Measurements from ENCODE around the gene PLOD2. TPM values are rescaled to one million over a fixed set of nuclear protein-coding genes. Genes with fewer than 3 reads are reported as not detected.

The PLOD2 gene
- total RNA-seq, 2 experiments from 2014 or later: not detected

- Histone ChIP-seq H3K4me1 (ENCODE audit: insufficient read depth, low read length, poor library complexity, severe bottlenecking) (no peaks in the 10 kb centered on the region), H3K4me2 (ENCODE audit: low read length) (no peak overlapping the region), H2AFZ (ENCODE audit: low read length) (no peak overlapping the region), H3K4me3 (ENCODE audit: low read depth, low read length, poor library complexity, severe bottlenecking) (no peak overlapping the region), H4K20me1 (ENCODE audit: insufficient read depth, low read length) (no peaks in the 10 kb centered on the region), H3K79me2 (ENCODE audit: insufficient read depth, low read depth, low read length) (no peaks in the 10 kb centered on the region), H3K36me3 (ENCODE audit: insufficient read depth, low read length) (no peaks in the 10 kb centered on the region), H3K9me3 (ENCODE audit: low read length) (no peaks in the 10 kb centered on the region), H3K27ac (ENCODE audit: low read depth, low read length, poor library complexity, severe bottlenecking) (no peak overlapping the region), H3K9me2 (ENCODE audit: insufficient read depth, low read length) (no peaks in the 10 kb centered on the region)
- no peak for DNase-seq (ENCODE audit: low spot score)
- ChIA-PET POLR2A (no interaction called here), CTCF (ENCODE audit: unreplicated experiment) (no interaction called here)
- no peak for TF ChIP-seq CTCF (conservative IDR thresholded peaks at IDR 0.05; ENCODE audit: low read length)
- TF ChIP-seq EZH2phosphoT487 (IDR thresholded peaks at IDR 0.05; ENCODE audit: borderline replicate concordance, low read depth, low read length): no peak
- no TSS peak for BruUV-seq (replicated peaks)
- intact Hi-C loops (cut with micrococcal nuclease; ENCODE audit: unreplicated experiment): no loop called here
Observed at GRCh38 chr3:146172586-146172985, 11.6 kb upstream of the PLOD2 start.

GRCh38 chr3:146170591-146170990, 9.6 kb upstream of the PLOD2 start:
- ChIA-PET CTCF (ENCODE audit: unreplicated experiment) (no interaction called here), POLR2A (no interaction called here)
- H3K79me2 ChIP-seq (ENCODE audit: insufficient read depth, low read depth, low read length): no peaks in the 10 kb centered on the region
- no peak overlapping the region for H2AFZ ChIP-seq (ENCODE audit: low read length)
- no peak overlapping the region for H3K4me2 ChIP-seq (ENCODE audit: low read length)
- no peaks in the 10 kb centered on the region for H3K36me3 ChIP-seq (ENCODE audit: insufficient read depth, low read length)
- intact Hi-C loops (cut with micrococcal nuclease; ENCODE audit: unreplicated experiment): no loop called here
- no TSS peak for BruUV-seq (replicated peaks)
- no peaks in the 10 kb centered on the region for H3K9me3 ChIP-seq (ENCODE audit: low read length)
- no peak for DNase-seq (ENCODE audit: low spot score)
- TF ChIP-seq EZH2phosphoT487 (IDR thresholded peaks at IDR 0.05; ENCODE audit: borderline replicate concordance, low read depth, low read length) (no peak), CTCF (conservative IDR thresholded peaks at IDR 0.05; ENCODE audit: low read length) (no peak)
- H3K9me2 ChIP-seq (ENCODE audit: insufficient read depth, low read length): no peaks in the 10 kb centered on the region
- H3K27ac ChIP-seq (ENCODE audit: low read depth, low read length, poor library complexity, severe bottlenecking): no peak overlapping the region
- H3K4me1 ChIP-seq (ENCODE audit: insufficient read depth, low read length, poor library complexity, severe bottlenecking): no peaks in the 10 kb centered on the region
- H3K4me3 ChIP-seq (ENCODE audit: low read depth, low read length, poor library complexity, severe bottlenecking): no peak overlapping the region
- H4K20me1 ChIP-seq (ENCODE audit: insufficient read depth, low read length): no peaks in the 10 kb centered on the region

- H3K9me3 ChIP-seq (ENCODE audit: low read length): no peaks in the 10 kb centered on the region
- no TSS peak for BruUV-seq (replicated peaks)
- H3K4me1 ChIP-seq (ENCODE audit: insufficient read depth, low read length, poor library complexity, severe bottlenecking): no peaks in the 10 kb centered on the region
- no peak overlapping the region for H3K4me3 ChIP-seq (ENCODE audit: low read depth, low read length, poor library complexity, severe bottlenecking)
- ChIA-PET POLR2A (no interaction called here), CTCF (ENCODE audit: unreplicated experiment) (no interaction called here)
- H3K9me2 ChIP-seq (ENCODE audit: insufficient read depth, low read length): no peaks in the 10 kb centered on the region
- no peaks in the 10 kb centered on the region for H3K79me2 ChIP-seq (ENCODE audit: insufficient read depth, low read depth, low read length)
- no peaks in the 10 kb centered on the region for H3K36me3 ChIP-seq (ENCODE audit: insufficient read depth, low read length)
- no peaks in the 10 kb centered on the region for H4K20me1 ChIP-seq (ENCODE audit: insufficient read depth, low read length)
- no peak overlapping the region for H3K4me2 ChIP-seq (ENCODE audit: low read length)
- intact Hi-C loops (cut with micrococcal nuclease; ENCODE audit: unreplicated experiment): no loop called here
- TF ChIP-seq EZH2phosphoT487 (IDR thresholded peaks at IDR 0.05; ENCODE audit: borderline replicate concordance, low read depth, low read length) (no peak), CTCF (conservative IDR thresholded peaks at IDR 0.05; ENCODE audit: low read length) (no peak)
- no peak overlapping the region for H3K27ac ChIP-seq (ENCODE audit: low read depth, low read length, poor library complexity, severe bottlenecking)
- no peak overlapping the region for H2AFZ ChIP-seq (ENCODE audit: low read length)
- DNase-seq (ENCODE audit: low spot score): no peak
Observed at GRCh38 chr3:146169891-146170290, 8.9 kb upstream of the PLOD2 start.

Measured in OCI-LY7 (cell line).